GM23338 (cell line): ENCODE results near the gene NHEJ1. TPM values are rescaled to one million over a fixed set of nuclear protein-coding genes. Genes with fewer than 3 reads are reported as not detected.
A peak's percentile ranks its signal among the peaks of the same experiment; 100 is the strongest.

ENCODE experiments used
- ATAC-seq: fragments of 200-7000 bp; cut with Tn5 transposase; 3 replicates; pipeline ENCODE4 v1.9.1; 2020
- DNase-seq: peaks from one replicate; pipeline ENCODE4 v3.0.0-alpha.2; 2015; ENCODE audit warnings: low spot score
- H2AFZ ChIP-seq: fragments of 200-600 bp; sonication (generic); 2 replicates; pipeline ENCODE4 v1.8.0; 2016; ENCODE audit warnings: antibody characterized with exemption, mild to moderate bottlenecking, moderate library complexity
- H3F3A ChIP-seq: fragments of 200-600 bp; sonication (generic); replicated peaks from 2 replicates; pipeline ENCODE4 v1.8.0; 2017; ENCODE audit warnings: antibody characterized with exemption, mixed run types, low read depth
- H3K27ac ChIP-seq: fragments of 200-600 bp; sonication (generic); 2 replicates; pipeline ENCODE4 v1.6.1; 2016; ENCODE audit warnings: low read depth
- H3K27me3 ChIP-seq: fragments of 200-600 bp; sonication (generic); 2 replicates; pipeline ENCODE4 v1.8.0; 2016; ENCODE audit warnings: mild to moderate bottlenecking, mixed run types, moderate library complexity; ENCODE audit not compliant: insufficient read depth
- H3K36me3 ChIP-seq: fragments of 200-600 bp; sonication (generic); 2 replicates; pipeline ENCODE4 v1.8.0; 2016; ENCODE audit warnings: mild to moderate bottlenecking; ENCODE audit not compliant: insufficient read depth
- H3K4me1 ChIP-seq: fragments of 200-600 bp; sonication (generic); 2 replicates; pipeline ENCODE4 v1.8.0; 2016; ENCODE audit warnings: mild to moderate bottlenecking, moderate library complexity; ENCODE audit not compliant: insufficient read depth
- H3K4me2 ChIP-seq: fragments of 200-600 bp; sonication (generic); 2 replicates; pipeline ENCODE4 v1.7.1; 2017; ENCODE audit warnings: mixed run types
- H3K4me3 ChIP-seq: fragments of 200-600 bp; sonication (generic); 2 replicates; pipeline ENCODE4 v1.6.1; 2016; ENCODE audit warnings: mixed run types
- H3K79me2 ChIP-seq: fragments of 200-600 bp; sonication (generic); replicated peaks from 2 replicates; pipeline ENCODE4 v1.8.0; 2017; ENCODE audit warnings: mild to moderate bottlenecking; ENCODE audit not compliant: insufficient read depth
- H3K9me2 ChIP-seq: fragments of 200-600 bp; sonication (generic); 2 replicates; pipeline ENCODE4 v1.8.0; 2017; ENCODE audit not compliant: insufficient read depth
- H4K20me1 ChIP-seq: fragments of 200-600 bp; sonication (generic); replicated peaks from 2 replicates; pipeline ENCODE4 v1.8.0; 2017; ENCODE audit warnings: mild to moderate bottlenecking; ENCODE audit not compliant: insufficient read depth
- H3K27ac Mint-ChIP-seq: 2 replicates; pipeline ENCODE4 v1.8.0; 2020; ENCODE audit warnings: inconsistent platforms, mild to moderate bottlenecking, moderate library complexity, mixed read lengths
- H3K27me3 Mint-ChIP-seq: 3 replicates; pipeline ENCODE4 v1.8.0; 2022; ENCODE audit warnings: low read depth, mild to moderate bottlenecking, moderate library complexity, mixed read lengths, inconsistent platforms; ENCODE audit not compliant: insufficient read depth, poor library complexity
- H3K36me3 Mint-ChIP-seq: 3 replicates; pipeline ENCODE4 v1.8.0; 2021; ENCODE audit warnings: low read depth, mild to moderate bottlenecking, inconsistent platforms, moderate library complexity, mixed read lengths
- H3K4me1 Mint-ChIP-seq: 3 replicates; pipeline ENCODE4 v1.8.0; 2020; ENCODE audit warnings: mild to moderate bottlenecking, inconsistent platforms, mixed read lengths
- H3K4me3 Mint-ChIP-seq: 3 replicates; pipeline ENCODE4 v1.8.0; 2021; ENCODE audit warnings: moderate library complexity, mild to moderate bottlenecking, inconsistent platforms, mixed read lengths
- H3K9me3 Mint-ChIP-seq: 3 replicates; pipeline ENCODE4 v1.8.0; 2020; ENCODE audit warnings: moderate library complexity, mild to moderate bottlenecking, inconsistent platforms, mixed read lengths
- EZH2 ChIP-seq: fragments of 200-600 bp; sonication (generic); IDR thresholded peaks from one replicate; pipeline ENCODE4 v1.8.0; 2017; ENCODE audit warnings: antibody characterized with exemption, mild to moderate bottlenecking, low read depth; ENCODE audit not compliant: unreplicated experiment
- EZH2phosphoT487 ChIP-seq: fragments of 200-600 bp; sonication (generic); IDR thresholded peaks from one replicate; pipeline ENCODE4 v1.8.1; 2018; ENCODE audit warnings: antibody characterized with exemption; ENCODE audit not compliant: unreplicated experiment
- JUNB ChIP-seq: IDR thresholded peaks from one replicate; pipeline ENCODE4 v1.6.1; 2016; ENCODE audit warnings: antibody characterized with exemption; ENCODE audit not compliant: unreplicated experiment
- POLR2AphosphoS5 ChIP-seq: IDR thresholded peaks from 2 replicates; pipeline ENCODE4 v1.6.1; 2016; ENCODE audit warnings: antibody characterized with exemption, low read depth
- STAT1 ChIP-seq: IDR thresholded peaks from one replicate; pipeline ENCODE4 v1.6.1; 2016; ENCODE audit warnings: antibody characterized with exemption; ENCODE audit not compliant: unreplicated experiment
- ZNF114 ChIP-seq: fragments of 250-450 bp; sonication (Bioruptor Pico); IDR thresholded peaks from 2 replicates; pipeline ENCODE4 v1.5.0; 2020; ENCODE audit warnings: mild to moderate bottlenecking, moderate library complexity
- ZNF331 ChIP-seq: fragments of 250-450 bp; sonication (Bioruptor Pico); IDR thresholded peaks from 2 replicates; pipeline ENCODE4 v1.5.0; 2020; ENCODE audit warnings: low read depth, mild to moderate bottlenecking, moderate library complexity
- polyA plus RNA-seq: library from polyadenylated mRNA; unstranded; fragments of >200 nt; fragmentation: Nextera tagmentation; extraction: Ambion mirVana; gene quantifications from 2 replicates; pipeline ENCODE4 v1.2.1, GENCODE V29; 2016
- total RNA-seq: library from RNA; depleted of rRNA; stranded (reverse); fragments of >200 nt; shearing (Covaris generic); gene quantifications from 2 replicates; pipeline ENCODE4 v1.2.3, GENCODE V29; 2014
- TF ChIP-seq, protein P1 (sequence below), 2 experiments: fragments of 200-600 bp in 1 of 2; sonication (generic) in 1 of 2; conservative IDR thresholded peaks; 2 replicates each; pipeline versions ENCODE4 v1.5.1 to v1.6.1; 2016 to 2017; ENCODE audit warnings: antibody characterized with exemption in 2 of 2, low read depth in 2 of 2, mild to moderate bottlenecking in 2 of 2, moderate library complexity in 1 of 2
- TF ChIP-seq, protein P2 (sequence below): fragments of 250-450 bp; sonication (Bioruptor Pico); IDR thresholded peaks from 2 replicates; pipeline ENCODE4 v1.5.0; 2020; ENCODE audit warnings: mild to moderate bottlenecking, moderate library complexity
- TF ChIP-seq, protein P3 (sequence below): IDR thresholded peaks from 2 replicates; pipeline ENCODE4 v1.6.1; 2016; ENCODE audit warnings: antibody characterized with exemption

Gene NHEJ1
- total and polyA plus RNA-seq, 2 experiments from 2014 or later: 19.6 to 30.6 TPM

DNA sequence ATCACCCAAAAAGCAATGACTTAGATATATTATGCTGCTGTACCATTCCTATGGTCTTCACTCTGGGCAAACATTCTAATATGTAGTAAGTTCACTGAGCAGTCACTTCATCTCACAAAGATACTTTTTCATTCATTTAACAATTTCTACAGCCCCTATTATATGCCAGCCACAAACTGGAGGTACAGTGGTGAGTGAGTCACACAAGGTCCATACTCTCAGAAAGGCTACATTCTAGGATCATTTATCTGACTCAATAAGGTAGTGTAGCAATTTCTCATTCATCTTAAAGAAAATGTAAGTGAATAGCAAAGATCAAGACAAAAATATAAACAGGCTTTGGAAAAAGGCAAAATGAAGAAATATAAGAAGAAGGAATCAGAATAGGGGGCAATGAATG is 40.5 kb downstream of the NHEJ1 start:
- TF ChIP-seq, protein P1, sequence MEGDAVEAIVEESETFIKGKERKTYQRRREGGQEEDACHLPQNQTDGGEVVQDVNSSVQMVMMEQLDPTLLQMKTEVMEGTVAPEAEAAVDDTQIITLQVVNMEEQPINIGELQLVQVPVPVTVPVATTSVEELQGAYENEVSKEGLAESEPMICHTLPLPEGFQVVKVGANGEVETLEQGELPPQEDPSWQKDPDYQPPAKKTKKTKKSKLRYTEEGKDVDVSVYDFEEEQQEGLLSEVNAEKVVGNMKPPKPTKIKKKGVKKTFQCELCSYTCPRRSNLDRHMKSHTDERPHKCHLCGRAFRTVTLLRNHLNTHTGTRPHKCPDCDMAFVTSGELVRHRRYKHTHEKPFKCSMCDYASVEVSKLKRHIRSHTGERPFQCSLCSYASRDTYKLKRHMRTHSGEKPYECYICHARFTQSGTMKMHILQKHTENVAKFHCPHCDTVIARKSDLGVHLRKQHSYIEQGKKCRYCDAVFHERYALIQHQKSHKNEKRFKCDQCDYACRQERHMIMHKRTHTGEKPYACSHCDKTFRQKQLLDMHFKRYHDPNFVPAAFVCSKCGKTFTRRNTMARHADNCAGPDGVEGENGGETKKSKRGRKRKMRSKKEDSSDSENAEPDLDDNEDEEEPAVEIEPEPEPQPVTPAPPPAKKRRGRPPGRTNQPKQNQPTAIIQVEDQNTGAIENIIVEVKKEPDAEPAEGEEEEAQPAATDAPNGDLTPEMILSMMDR (conservative IDR thresholded peaks at IDR 0.05; ENCODE audit: low read depth in 2 of 2): no peak
- no peak for TF ChIP-seq EZH2
- ATAC-seq: no peak
- Histone ChIP-seq H3K27ac (no peak overlapping the region), H3K4me1 (peaks cover 10% of the 10 kb centered on the region; the same call in 1 of the 2 replicates), H2AFZ (no peak overlapping the region), H3K27me3 (no peaks in the 10 kb centered on the region), H3K9me2 (no peaks in the 10 kb centered on the region), H4K20me1 (no peaks in the 10 kb centered on the region; the same call in 1 of the 2 replicates), H3F3A (no peaks in the 10 kb centered on the region), H3K36me3 (no peaks in the 10 kb centered on the region), H3K4me2 (no peak overlapping the region), H3K79me2 (no peaks in the 10 kb centered on the region), H3K4me3 (no peak overlapping the region)
- DNase-seq: no peak
- H3K4me3 Mint-ChIP-seq: no peak overlapping the region
- peaks cover 14% of the 10 kb centered on the region for H3K27me3 Mint-ChIP-seq
- H3K36me3 Mint-ChIP-seq: no peaks in the 10 kb centered on the region
- no peak overlapping the region for H3K27ac Mint-ChIP-seq
- peaks cover 28% of the 10 kb centered on the region for H3K4me1 Mint-ChIP-seq
- H3K9me3 Mint-ChIP-seq: no peaks in the 10 kb centered on the region

DNA sequence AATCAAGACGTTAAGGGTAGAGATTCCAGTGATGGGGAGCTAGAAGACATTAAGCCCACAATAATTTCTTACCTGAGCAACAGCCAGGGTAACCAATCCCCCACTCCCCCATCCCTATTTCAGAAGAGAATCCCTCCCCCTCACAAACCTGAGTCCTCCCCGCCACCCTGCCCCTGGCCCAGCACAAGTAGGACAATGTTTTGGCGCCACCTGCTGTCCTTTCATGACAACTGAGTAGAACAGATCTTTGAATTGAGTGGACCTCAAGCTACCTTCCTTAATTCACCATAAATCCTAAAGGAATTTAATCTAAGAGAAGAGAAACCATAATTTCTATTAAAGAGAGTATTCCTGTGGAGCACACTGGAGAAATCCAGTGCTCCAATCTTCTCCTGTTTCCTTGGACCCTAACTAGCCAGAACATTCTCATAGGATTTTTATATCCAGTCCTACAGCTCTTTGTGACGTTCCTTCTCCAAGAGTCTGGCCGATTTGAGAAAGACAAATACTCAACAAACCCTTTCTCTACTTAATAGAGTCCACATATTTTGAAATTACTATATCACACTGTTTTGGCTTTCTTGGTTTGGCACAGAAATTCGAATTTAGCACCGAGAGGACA is 41.1 kb downstream of the NHEJ1 start:
- no peaks in the 10 kb centered on the region for H3K27me3 ChIP-seq
- TF ChIP-seq, protein P2, sequence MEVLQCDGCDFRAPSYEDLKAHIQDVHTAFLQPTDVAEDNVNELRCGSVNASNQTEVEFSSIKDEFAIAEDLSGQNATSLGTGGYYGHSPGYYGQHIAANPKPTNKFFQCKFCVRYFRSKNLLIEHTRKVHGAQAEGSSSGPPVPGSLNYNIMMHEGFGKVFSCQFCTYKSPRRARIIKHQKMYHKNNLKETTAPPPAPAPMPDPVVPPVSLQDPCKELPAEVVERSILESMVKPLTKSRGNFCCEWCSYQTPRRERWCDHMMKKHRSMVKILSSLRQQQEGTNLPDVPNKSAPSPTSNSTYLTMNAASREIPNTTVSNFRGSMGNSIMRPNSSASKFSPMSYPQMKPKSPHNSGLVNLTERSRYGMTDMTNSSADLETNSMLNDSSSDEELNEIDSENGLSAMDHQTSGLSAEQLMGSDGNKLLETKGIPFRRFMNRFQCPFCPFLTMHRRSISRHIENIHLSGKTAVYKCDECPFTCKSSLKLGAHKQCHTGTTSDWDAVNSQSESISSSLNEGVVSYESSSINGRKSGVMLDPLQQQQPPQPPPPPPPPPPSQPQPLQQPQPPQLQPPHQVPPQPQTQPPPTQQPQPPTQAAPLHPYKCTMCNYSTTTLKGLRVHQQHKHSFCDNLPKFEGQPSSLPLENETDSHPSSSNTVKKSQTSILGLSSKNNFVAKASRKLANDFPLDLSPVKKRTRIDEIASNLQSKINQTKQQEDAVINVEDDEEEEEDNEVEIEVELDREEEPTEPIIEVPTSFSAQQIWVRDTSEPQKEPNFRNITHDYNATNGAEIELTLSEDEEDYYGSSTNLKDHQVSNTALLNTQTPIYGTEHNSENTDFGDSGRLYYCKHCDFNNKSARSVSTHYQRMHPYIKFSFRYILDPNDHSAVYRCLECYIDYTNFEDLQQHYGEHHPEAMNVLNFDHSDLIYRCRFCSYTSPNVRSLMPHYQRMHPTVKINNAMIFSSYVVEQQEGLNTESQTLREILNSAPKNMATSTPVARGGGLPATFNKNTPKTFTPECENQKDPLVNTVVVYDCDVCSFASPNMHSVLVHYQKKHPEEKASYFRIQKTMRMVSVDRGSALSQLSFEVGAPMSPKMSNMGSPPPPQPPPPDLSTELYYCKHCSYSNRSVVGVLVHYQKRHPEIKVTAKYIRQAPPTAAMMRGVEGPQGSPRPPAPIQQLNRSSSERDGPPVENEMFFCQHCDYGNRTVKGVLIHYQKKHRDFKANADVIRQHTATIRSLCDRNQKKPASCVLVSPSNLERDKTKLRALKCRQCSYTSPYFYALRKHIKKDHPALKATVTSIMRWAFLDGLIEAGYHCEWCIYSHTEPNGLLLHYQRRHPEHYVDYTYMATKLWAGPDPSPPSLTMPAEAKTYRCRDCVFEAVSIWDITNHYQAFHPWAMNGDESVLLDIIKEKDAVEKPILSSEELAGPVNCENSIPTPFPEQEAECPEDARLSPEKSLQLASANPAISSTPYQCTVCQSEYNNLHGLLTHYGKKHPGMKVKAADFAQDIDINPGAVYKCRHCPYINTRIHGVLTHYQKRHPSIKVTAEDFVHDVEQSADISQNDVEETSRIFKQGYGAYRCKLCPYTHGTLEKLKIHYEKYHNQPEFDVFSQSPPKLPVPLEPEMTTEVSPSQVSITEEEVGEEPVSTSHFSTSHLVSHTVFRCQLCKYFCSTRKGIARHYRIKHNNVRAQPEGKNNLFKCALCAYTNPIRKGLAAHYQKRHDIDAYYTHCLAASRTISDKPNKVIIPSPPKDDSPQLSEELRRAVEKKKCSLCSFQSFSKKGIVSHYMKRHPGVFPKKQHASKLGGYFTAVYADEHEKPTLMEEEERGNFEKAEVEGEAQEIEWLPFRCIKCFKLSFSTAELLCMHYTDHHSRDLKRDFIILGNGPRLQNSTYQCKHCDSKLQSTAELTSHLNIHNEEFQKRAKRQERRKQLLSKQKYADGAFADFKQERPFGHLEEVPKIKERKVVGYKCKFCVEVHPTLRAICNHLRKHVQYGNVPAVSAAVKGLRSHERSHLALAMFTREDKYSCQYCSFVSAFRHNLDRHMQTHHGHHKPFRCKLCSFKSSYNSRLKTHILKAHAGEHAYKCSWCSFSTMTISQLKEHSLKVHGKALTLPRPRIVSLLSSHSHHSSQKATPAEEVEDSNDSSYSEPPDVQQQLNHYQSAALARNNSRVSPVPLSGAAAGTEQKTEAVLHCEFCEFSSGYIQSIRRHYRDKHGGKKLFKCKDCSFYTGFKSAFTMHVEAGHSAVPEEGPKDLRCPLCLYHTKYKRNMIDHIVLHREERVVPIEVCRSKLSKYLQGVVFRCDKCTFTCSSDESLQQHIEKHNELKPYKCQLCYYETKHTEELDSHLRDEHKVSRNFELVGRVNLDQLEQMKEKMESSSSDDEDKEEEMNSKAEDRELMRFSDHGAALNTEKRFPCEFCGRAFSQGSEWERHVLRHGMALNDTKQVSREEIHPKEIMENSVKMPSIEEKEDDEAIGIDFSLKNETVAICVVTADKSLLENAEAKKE (CRISPR knock-in tag): no peak
- TF ChIP-seq STAT1: no peak
- TF ChIP-seq, protein P1 (conservative IDR thresholded peaks at IDR 0.05; ENCODE audit: low read depth in 2 of 2): peak; percentile 94 to 95
- no peak for TF ChIP-seq POLR2AphosphoS5
- TF ChIP-seq JUNB: no peak
- TF ChIP-seq EZH2phosphoT487: no peak
- peak; percentile 42 for TF ChIP-seq EZH2
- TF ChIP-seq ZNF331: no peak
- TF ChIP-seq, protein P3, sequence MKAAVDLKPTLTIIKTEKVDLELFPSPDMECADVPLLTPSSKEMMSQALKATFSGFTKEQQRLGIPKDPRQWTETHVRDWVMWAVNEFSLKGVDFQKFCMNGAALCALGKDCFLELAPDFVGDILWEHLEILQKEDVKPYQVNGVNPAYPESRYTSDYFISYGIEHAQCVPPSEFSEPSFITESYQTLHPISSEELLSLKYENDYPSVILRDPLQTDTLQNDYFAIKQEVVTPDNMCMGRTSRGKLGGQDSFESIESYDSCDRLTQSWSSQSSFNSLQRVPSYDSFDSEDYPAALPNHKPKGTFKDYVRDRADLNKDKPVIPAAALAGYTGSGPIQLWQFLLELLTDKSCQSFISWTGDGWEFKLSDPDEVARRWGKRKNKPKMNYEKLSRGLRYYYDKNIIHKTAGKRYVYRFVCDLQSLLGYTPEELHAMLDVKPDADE: no peak
- TF ChIP-seq ZNF114 (CRISPR knock-in tag): no peak
- H3K27ac Mint-ChIP-seq: no peak overlapping the region
- peaks cover 14% of the 10 kb centered on the region for H3K27me3 Mint-ChIP-seq
- DNase-seq (peak; percentile 89), ATAC-seq (peak; percentile 88)
- no peaks in the 10 kb centered on the region for H3K36me3 ChIP-seq
- peaks cover 10% of the 10 kb centered on the region; the same call in 1 of the 2 replicates for H3K4me1 ChIP-seq
- H3K9me3 Mint-ChIP-seq: no peaks in the 10 kb centered on the region
- H3K4me2 ChIP-seq: no peak overlapping the region
- no peaks in the 10 kb centered on the region for H3K36me3 Mint-ChIP-seq
- H3K9me2 ChIP-seq: no peaks in the 10 kb centered on the region
- H3K4me3 Mint-ChIP-seq: no peak overlapping the region
- no peak overlapping the region for H2AFZ ChIP-seq
- H3K27ac ChIP-seq: no peak overlapping the region
- H3K4me3 ChIP-seq: no peak overlapping the region
- no peaks in the 10 kb centered on the region; the same call in 1 of the 2 replicates for H4K20me1 ChIP-seq
- H3K4me1 Mint-ChIP-seq: peaks cover 27% of the 10 kb centered on the region
- no peaks in the 10 kb centered on the region for H3K79me2 ChIP-seq
- no peaks in the 10 kb centered on the region for H3F3A ChIP-seq
